K562 (cell line): ENCODE results near the gene PTPRR.

Source experiments
- MXD1 ChIP-seq: fragments of 250-450 bp; sonication (Bioruptor Pico); IDR thresholded peaks from 2 replicates; pipeline ENCODE4 v1.8.0; 2021; ENCODE audit warnings: borderline replicate concordance, mild to moderate bottlenecking, moderate library complexity; ENCODE audit not compliant: poor library complexity, severe bottlenecking
- NFYB ChIP-seq: IDR thresholded peaks from 2 replicates; pipeline ENCODE4 v1.6.1; 2011; ENCODE audit warnings: mild to moderate bottlenecking, moderate library complexity; ENCODE audit not compliant: insufficient read length; ENCODE audit errors: extremely low read depth
- POLR2A ChIP-seq: fragments of 450-650 bp; conservative IDR thresholded peaks from 2 replicates; pipeline ENCODE4 v1.6.1; 2016
- RBBP5 ChIP-seq: fragments of 200-600 bp; sonication (generic); IDR thresholded peaks from 2 replicates; pipeline ENCODE4 v1.6.1; 2012; ENCODE audit warnings: borderline replicate concordance, mild to moderate bottlenecking, low read length, control low read depth, inconsistent platforms; ENCODE audit not compliant: insufficient read depth, poor library complexity, severe bottlenecking
- SETDB1 ChIP-seq: IDR thresholded peaks from one replicate; pipeline ENCODE4 v1.6.1; 2012; ENCODE audit warnings: low read length, control low read depth, inconsistent platforms
- TAF1 ChIP-seq: IDR thresholded peaks from 2 replicates; pipeline ENCODE4 v1.6.1; 2011; ENCODE audit warnings: mild to moderate bottlenecking, low read length, moderate library complexity; ENCODE audit not compliant: insufficient read depth, control insufficient read depth, severe bottlenecking; ENCODE audit errors: extremely low read depth
- ZBTB8A ChIP-seq: fragments of 450-650 bp; IDR thresholded peaks from 2 replicates; pipeline ENCODE4 v1.6.1; 2018; ENCODE audit warnings: mild to moderate bottlenecking, moderate library complexity; ENCODE audit not compliant: partially characterized antibody
- ZNF121 ChIP-seq: sonication (generic); formaldehyde crosslinking; conservative IDR thresholded peaks from 2 replicates; pipeline ENCODE4 v1.8.0; 2022; ENCODE audit warnings: missing genetic modification reagents

DNA sequence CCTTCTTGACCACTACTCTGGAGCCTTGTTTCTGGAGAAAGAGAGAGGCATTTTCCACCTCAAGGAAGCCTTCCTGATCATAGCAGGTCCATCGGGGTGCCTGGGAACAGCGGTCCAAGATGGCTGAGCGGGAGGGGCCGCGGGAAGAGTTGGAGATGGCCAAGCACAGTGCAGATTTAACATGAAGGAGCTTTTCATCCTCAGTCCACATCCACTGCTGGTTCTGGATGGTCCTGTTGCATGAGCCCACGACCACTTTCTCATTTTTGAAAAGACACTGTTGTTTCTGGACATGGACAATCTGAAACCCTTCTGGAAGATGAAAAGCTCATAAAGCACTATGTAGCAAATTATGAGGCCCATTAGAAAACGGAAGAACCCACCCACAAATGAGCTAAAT, 284.8 kb downstream of the PTPRR start:
- TF ChIP-seq ZBTB8A (no peak), TAF1 (no peak), RBBP5 (no peak), NFYB (no peak), MXD1 (CRISPR knock-in tag) (no peak), SETDB1 (no peak), ZNF121 (CRISPR knock-in tag) (no peak), POLR2A (no peak)
